HepG2 (cell line): ENCODE results near the gene BAIAP3. TPM values are rescaled to one million over a fixed set of nuclear protein-coding genes. Genes with fewer than 3 reads are reported as not detected.
A peak's percentile ranks its signal among the peaks of the same experiment; 100 is the strongest.

Experiments
- ATAC-seq: fragments of 200-7000 bp; cut with Tn5 transposase; 3 replicates; pipeline ENCODE4 v1.9.1; 2020; ENCODE audit warnings: mild to moderate bottlenecking, moderate library complexity
- BruUV-seq: library from RNA; stranded (reverse); fragments of 400-500 nt; replicated peaks from 2 replicates; lab custom pipeline; 2021; lab: Mats Ljungman, UMichigan
- CTCF ChIA-PET: fragments of 300-600 bp; formaldehyde crosslinking; extraction: SDS; loops from one replicate; lab custom pipeline; 2021; ENCODE audit warnings: low total read pairs, inconsistent platforms, low intra/inter-chr PET ratio; lab: Yijun Ruan, JAX
- POLR2A ChIA-PET: fragments of 350-600 bp; sonication (Branson Sonifier 250); formaldehyde crosslinking; loops from one replicate; lab custom pipeline; 2020; ENCODE audit warnings: antibody characterized with exemption, inconsistent platforms; lab: Yijun Ruan, JAX
- DNase-seq: peaks from one replicate; pipeline ENCODE4 v3.0.0-alpha.2; 2015; ENCODE audit warnings: low spot score
- FAIRE-seq: peaks from 3 replicates; lab custom pipeline; 2011; peaks lifted over from hg19 to GRCh38; lab: Jason Lieb, UNC
- H2AFZ ChIP-seq: one replicate; pipeline ENCODE4 v1.6.1; 2011; ENCODE audit warnings: low read length, inconsistent platforms
- H3K27ac ChIP-seq: fragments of 300-600 bp; 3 replicates; pipeline ENCODE4 v1.8.0; 2011; ENCODE audit warnings: mixed run types, mild to moderate bottlenecking, mixed read lengths, low read length, inconsistent platforms; ENCODE audit not compliant: insufficient read depth; ENCODE audit errors: extremely low read length
- H3K27me3 ChIP-seq, 2 experiments: fragments of 200-600 bp in 1 of 2; 2 replicates in 1 of 2; 3 replicates in 1 of 2; pipeline versions ENCODE4 v1.6.0 to v1.8.0; 2011; ENCODE audit warnings: low read length in 2 of 2, mild to moderate bottlenecking in 2 of 2, moderate library complexity in 2 of 2, inconsistent platforms in 1 of 2; ENCODE audit not compliant: insufficient read depth in 2 of 2, control insufficient read depth in 1 of 2
- H3K36me3 ChIP-seq, 2 experiments: fragments of 200-600 bp in 1 of 2; replicated peaks in 1 of 2; 2 replicates in 1 of 2; 3 replicates in 1 of 2; pipeline versions ENCODE4 v1.5.1 to v1.8.0; 2011; ENCODE audit warnings: low read length in 2 of 2, inconsistent platforms in 1 of 2; ENCODE audit not compliant: insufficient read depth in 2 of 2, control insufficient read depth in 1 of 2
- H3K4me1 ChIP-seq: 2 replicates; pipeline ENCODE4 v1.5.1; 2012; ENCODE audit warnings: low read length, inconsistent platforms; ENCODE audit not compliant: insufficient read depth
- H3K4me2 ChIP-seq: 2 replicates; pipeline ENCODE4 v1.6.0; 2011; ENCODE audit warnings: low read depth, low read length, inconsistent platforms
- H3K4me3 ChIP-seq, 3 experiments: fragments of 200-600 bp in 1 of 3; sonication (generic), shearing (Covaris generic) in 1 of 3; replicated peaks in 1 of 3; 2 replicates each; pipeline ENCODE4 v1.5.1; 2011 to 2016; ENCODE audit warnings: low read length in 3 of 3, inconsistent platforms in 2 of 3, low read depth in 2 of 3, mild to moderate bottlenecking in 2 of 3, control low read depth in 1 of 3, mixed read lengths in 1 of 3; ENCODE audit not compliant: insufficient read depth in 1 of 3
- H3K79me2 ChIP-seq: one replicate; pipeline ENCODE4 v1.6.1; 2011; ENCODE audit warnings: low read length, inconsistent platforms; ENCODE audit not compliant: insufficient read depth
- H3K9ac ChIP-seq: 2 replicates; pipeline ENCODE4 v1.6.0; 2011; ENCODE audit warnings: mild to moderate bottlenecking, low read depth, low read length, inconsistent platforms; ENCODE audit not compliant: insufficient read depth
- H3K9me3 ChIP-seq: 2 replicates; pipeline ENCODE4 v1.5.1; 2012; ENCODE audit warnings: mild to moderate bottlenecking, low read length
- H4K20me1 ChIP-seq: 2 replicates; pipeline ENCODE4 v1.6.0; 2011; ENCODE audit warnings: inconsistent platforms, mild to moderate bottlenecking, low read length, moderate library complexity; ENCODE audit not compliant: insufficient read depth
- CAMTA2 ChIP-seq: sonication (generic); formaldehyde crosslinking; IDR thresholded peaks from 2 replicates; pipeline ENCODE4 v1.4.0; 2020; ENCODE audit warnings: mild to moderate bottlenecking, missing genetic modification reagents, borderline replicate concordance
- ELF4 ChIP-seq: sonication (generic); formaldehyde crosslinking; IDR thresholded peaks from 2 replicates; pipeline ENCODE4 v1.5.0; 2020; ENCODE audit warnings: missing genetic modification reagents, mild to moderate bottlenecking, moderate library complexity, borderline replicate concordance
- GTF2F1 ChIP-seq: fragments of 150-350 bp; IDR thresholded peaks from 2 replicates; pipeline ENCODE4 v1.6.1; 2014; ENCODE audit warnings: low read length
- HOXD1 ChIP-seq: sonication (generic); formaldehyde crosslinking; IDR thresholded peaks from 2 replicates; pipeline ENCODE4 v1.5.0; 2020; ENCODE audit warnings: missing genetic modification reagents
- KLF13 ChIP-seq: sonication (generic); formaldehyde crosslinking; IDR thresholded peaks from 2 replicates; pipeline ENCODE4 v1.4.0; 2020; ENCODE audit warnings: mild to moderate bottlenecking, missing genetic modification reagents
- MXI1 ChIP-seq: IDR thresholded peaks from 3 replicates; pipeline ENCODE4 v1.6.1; 2012; ENCODE audit warnings: low read depth, low read length, inconsistent platforms, borderline replicate concordance
- NFKB2 ChIP-seq: sonication (generic); formaldehyde crosslinking; IDR thresholded peaks from 2 replicates; pipeline ENCODE4 v1.4.0; 2020; ENCODE audit warnings: missing genetic modification reagents, borderline replicate concordance
- POLR2AphosphoS5 ChIP-seq: IDR thresholded peaks from 2 replicates; pipeline ENCODE4 v1.6.1; 2012; ENCODE audit warnings: low read depth, low read length
- SSRP1 ChIP-seq: IDR thresholded peaks from 2 replicates; pipeline ENCODE4 v1.6.1; 2016; ENCODE audit warnings: control low read depth
- ZNF781 ChIP-seq: sonication (generic); formaldehyde crosslinking; IDR thresholded peaks from 2 replicates; pipeline ENCODE4 v1.5.1; 2020; ENCODE audit warnings: borderline replicate concordance, mild to moderate bottlenecking, missing genetic modification reagents; ENCODE audit errors: not compliant biosample characterization
- WGBS: methylation state at CpG from one replicate; pipeline ENCODE4 v1.1.6; 2017; ENCODE audit warnings: low lambda C conversion rate; 5-methylcytosine and 5-hydroxymethylcytosine counted together
- in situ Hi-C: cut with HindIII; loops from 2 replicates; pipeline ENCODE4 v1.10.0; 2017; ENCODE audit warnings: low pct_unique_long_range_greater_than_20kb; ENCODE audit not compliant: extremely low pct_ligation_motif_present
- intact Hi-C: fragments of 100-400 bp; cut with micrococcal nuclease; formaldehyde crosslinking; loops from one replicate; pipeline ENCODE4 v1.10.0; 2022; ENCODE audit not compliant: unreplicated experiment
- polyA plus RNA-seq, 8 experiments: library from polyadenylated mRNA; depleted of rRNA in 3 of 8; stranded (reverse) in 7 of 8; unstranded in 1 of 8; fragments of >200 nt; fragmentation: Illumina TruSeq in 4 of 8; extraction: Trizol in 4 of 8; gene quantifications; 2 replicates each; pipeline versions ENCODE4 v1.2.1 to v1.2.3, GENCODE V29; 2011 to 2016; ENCODE audit warnings: low read depth in 4 of 8, missing spikeins in 1 of 8, mixed read lengths in 1 of 8; ENCODE audit not compliant: insufficient read depth in 1 of 8
- total RNA-seq, 5 experiments: library from RNA; depleted of rRNA; stranded (reverse); fragments of >200 nt; fragmentation: Illumina TruSeq; extraction: Trizol; gene quantifications; 2 replicates each; pipeline ENCODE4 v1.2.3, GENCODE V29; 2016; ENCODE audit warnings: low read depth in 1 of 5
- TF ChIP-seq, protein P1 (sequence below): sonication (generic); formaldehyde crosslinking; IDR thresholded peaks from 2 replicates; pipeline ENCODE4 v1.4.0; 2020; ENCODE audit warnings: missing genetic modification reagents, borderline replicate concordance
- TF ChIP-seq, protein P2 (sequence below): sonication (generic); formaldehyde crosslinking; IDR thresholded peaks from 2 replicates; pipeline ENCODE4 v1.4.0; 2020; ENCODE audit warnings: missing genetic modification reagents
- TF ChIP-seq, protein P3 (sequence below): sonication (generic); formaldehyde crosslinking; IDR thresholded peaks from 2 replicates; pipeline ENCODE4 v1.4.0; 2020; ENCODE audit warnings: missing genetic modification reagents

The BAIAP3 gene
- total and polyA plus RNA-seq, 2 of the 13 experiments (the other 11 are each of a cell fraction or from before 2014, with no cell fraction given), result 3.2 to 5.7 TPM

DNA sequence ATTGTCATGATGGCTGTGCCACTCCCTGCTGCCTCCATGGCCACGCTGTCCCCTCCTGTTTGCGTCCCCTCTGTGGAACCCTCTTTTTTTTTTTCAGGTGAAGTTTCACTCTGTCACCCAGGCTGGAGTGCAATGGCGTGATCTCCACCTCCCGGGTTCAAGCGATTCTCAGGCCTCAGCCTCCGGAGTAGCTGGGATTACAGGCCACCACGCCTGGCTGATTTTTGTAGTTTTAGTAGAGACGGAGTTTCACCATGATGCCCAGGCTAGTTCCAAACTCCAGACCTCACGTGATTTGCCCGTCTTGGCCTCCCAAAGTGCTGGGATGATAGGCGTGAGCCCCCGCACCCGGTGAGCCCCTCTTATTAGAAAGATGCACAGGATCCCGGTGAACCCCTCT, 35.0 kb upstream of the BAIAP3 start:
- intact Hi-C loops, result no loop called here
- H2AFZ ChIP-seq, result no peak overlapping the region
- in situ Hi-C loops, result no loop called here
- ChIA-PET POLR2A (no interaction called here), CTCF (no interaction called here)
- no peak overlapping the region for H3K9ac ChIP-seq
- H3K36me3 ChIP-seq, result no peaks in the 10 kb centered on the region
- H3K27me3 ChIP-seq, result no peaks in the 10 kb centered on the region
- ATAC-seq (no peak), DNase-seq (no peak), FAIRE-seq (no peak)
- H3K4me1 ChIP-seq, result peaks cover 68% of the 10 kb centered on the region
- H4K20me1 ChIP-seq, result no peaks in the 10 kb centered on the region
- 91% methylated on average over 14 of the region's 14 CpGs for WGBS
- H3K9me3 ChIP-seq, result no peaks in the 10 kb centered on the region
- no peaks in the 10 kb centered on the region for H3K79me2 ChIP-seq
- no TSS peak for BruUV-seq
- peak overlapping the region in 2 of 3 experiments; percentile 14 to 74; a peak in 2 of 6 replicates for H3K4me3 ChIP-seq
- peak overlapping the region; percentile 94; the same call in 1 of the 2 replicates for H3K4me2 ChIP-seq
- no peak overlapping the region for H3K27ac ChIP-seq
- TF ChIP-seq, protein P1, sequence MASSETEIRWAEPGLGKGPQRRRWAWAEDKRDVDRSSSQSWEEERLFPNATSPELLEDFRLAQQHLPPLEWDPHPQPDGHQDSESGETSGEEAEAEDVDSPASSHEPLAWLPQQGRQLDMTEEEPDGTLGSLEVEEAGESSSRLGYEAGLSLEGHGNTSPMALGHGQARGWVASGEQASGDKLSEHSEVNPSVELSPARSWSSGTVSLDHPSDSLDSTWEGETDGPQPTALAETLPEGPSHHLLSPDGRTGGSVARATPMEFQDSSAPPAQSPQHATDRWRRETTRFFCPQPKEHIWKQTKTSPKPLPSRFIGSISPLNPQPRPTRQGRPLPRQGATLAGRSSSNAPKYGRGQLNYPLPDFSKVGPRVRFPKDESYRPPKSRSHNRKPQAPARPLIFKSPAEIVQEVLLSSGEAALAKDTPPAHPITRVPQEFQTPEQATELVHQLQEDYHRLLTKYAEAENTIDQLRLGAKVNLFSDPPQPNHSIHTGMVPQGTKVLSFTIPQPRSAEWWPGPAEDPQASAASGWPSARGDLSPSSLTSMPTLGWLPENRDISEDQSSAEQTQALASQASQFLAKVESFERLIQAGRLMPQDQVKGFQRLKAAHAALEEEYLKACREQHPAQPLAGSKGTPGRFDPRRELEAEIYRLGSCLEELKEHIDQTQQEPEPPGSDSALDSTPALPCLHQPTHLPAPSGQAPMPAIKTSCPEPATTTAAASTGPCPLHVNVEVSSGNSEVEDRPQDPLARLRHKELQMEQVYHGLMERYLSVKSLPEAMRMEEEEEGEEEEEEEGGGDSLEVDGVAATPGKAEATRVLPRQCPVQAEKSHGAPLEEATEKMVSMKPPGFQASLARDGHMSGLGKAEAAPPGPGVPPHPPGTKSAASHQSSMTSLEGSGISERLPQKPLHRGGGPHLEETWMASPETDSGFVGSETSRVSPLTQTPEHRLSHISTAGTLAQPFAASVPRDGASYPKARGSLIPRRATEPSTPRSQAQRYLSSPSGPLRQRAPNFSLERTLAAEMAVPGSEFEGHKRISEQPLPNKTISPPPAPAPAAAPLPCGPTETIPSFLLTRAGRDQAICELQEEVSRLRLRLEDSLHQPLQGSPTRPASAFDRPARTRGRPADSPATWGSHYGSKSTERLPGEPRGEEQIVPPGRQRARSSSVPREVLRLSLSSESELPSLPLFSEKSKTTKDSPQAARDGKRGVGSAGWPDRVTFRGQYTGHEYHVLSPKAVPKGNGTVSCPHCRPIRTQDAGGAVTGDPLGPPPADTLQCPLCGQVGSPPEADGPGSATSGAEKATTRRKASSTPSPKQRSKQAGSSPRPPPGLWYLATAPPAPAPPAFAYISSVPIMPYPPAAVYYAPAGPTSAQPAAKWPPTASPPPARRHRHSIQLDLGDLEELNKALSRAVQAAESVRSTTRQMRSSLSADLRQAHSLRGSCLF, result no peak
- TF ChIP-seq POLR2AphosphoS5 (no peak), NFKB2 (no peak), ZNF781 (CRISPR knock-in tag) (no peak), GTF2F1 (no peak), SSRP1 (CRISPR knock-in tag) (no peak), MXI1 (no peak), CAMTA2 (CRISPR knock-in tag) (no peak), HOXD1 (CRISPR knock-in tag) (no peak), KLF13 (CRISPR knock-in tag) (no peak), ELF4 (CRISPR knock-in tag) (no peak)
- TF ChIP-seq, protein P2, sequence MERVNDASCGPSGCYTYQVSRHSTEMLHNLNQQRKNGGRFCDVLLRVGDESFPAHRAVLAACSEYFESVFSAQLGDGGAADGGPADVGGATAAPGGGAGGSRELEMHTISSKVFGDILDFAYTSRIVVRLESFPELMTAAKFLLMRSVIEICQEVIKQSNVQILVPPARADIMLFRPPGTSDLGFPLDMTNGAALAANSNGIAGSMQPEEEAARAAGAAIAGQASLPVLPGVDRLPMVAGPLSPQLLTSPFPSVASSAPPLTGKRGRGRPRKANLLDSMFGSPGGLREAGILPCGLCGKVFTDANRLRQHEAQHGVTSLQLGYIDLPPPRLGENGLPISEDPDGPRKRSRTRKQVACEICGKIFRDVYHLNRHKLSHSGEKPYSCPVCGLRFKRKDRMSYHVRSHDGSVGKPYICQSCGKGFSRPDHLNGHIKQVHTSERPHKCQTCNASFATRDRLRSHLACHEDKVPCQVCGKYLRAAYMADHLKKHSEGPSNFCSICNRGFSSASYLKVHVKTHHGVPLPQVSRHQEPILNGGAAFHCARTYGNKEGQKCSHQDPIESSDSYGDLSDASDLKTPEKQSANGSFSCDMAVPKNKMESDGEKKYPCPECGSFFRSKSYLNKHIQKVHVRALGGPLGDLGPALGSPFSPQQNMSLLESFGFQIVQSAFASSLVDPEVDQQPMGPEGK (CRISPR knock-in tag), result no peak
- TF ChIP-seq, protein P3, sequence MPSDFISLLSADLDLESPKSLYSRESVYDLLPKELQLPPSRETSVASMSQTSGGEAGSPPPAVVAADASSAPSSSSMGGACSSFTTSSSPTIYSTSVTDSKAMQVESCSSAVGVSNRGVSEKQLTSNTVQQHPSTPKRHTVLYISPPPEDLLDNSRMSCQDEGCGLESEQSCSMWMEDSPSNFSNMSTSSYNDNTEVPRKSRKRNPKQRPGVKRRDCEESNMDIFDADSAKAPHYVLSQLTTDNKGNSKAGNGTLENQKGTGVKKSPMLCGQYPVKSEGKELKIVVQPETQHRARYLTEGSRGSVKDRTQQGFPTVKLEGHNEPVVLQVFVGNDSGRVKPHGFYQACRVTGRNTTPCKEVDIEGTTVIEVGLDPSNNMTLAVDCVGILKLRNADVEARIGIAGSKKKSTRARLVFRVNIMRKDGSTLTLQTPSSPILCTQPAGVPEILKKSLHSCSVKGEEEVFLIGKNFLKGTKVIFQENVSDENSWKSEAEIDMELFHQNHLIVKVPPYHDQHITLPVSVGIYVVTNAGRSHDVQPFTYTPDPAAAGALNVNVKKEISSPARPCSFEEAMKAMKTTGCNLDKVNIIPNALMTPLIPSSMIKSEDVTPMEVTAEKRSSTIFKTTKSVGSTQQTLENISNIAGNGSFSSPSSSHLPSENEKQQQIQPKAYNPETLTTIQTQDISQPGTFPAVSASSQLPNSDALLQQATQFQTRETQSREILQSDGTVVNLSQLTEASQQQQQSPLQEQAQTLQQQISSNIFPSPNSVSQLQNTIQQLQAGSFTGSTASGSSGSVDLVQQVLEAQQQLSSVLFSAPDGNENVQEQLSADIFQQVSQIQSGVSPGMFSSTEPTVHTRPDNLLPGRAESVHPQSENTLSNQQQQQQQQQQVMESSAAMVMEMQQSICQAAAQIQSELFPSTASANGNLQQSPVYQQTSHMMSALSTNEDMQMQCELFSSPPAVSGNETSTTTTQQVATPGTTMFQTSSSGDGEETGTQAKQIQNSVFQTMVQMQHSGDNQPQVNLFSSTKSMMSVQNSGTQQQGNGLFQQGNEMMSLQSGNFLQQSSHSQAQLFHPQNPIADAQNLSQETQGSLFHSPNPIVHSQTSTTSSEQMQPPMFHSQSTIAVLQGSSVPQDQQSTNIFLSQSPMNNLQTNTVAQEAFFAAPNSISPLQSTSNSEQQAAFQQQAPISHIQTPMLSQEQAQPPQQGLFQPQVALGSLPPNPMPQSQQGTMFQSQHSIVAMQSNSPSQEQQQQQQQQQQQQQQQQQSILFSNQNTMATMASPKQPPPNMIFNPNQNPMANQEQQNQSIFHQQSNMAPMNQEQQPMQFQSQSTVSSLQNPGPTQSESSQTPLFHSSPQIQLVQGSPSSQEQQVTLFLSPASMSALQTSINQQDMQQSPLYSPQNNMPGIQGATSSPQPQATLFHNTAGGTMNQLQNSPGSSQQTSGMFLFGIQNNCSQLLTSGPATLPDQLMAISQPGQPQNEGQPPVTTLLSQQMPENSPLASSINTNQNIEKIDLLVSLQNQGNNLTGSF (CRISPR knock-in tag), result no peak
